GM23338 (cell line): ENCODE results near the gene RPL22. TPM values are rescaled to one million over a fixed set of nuclear protein-coding genes. Genes with fewer than 3 reads are reported as not detected.

ENCODE experiments used
- ATAC-seq: fragments of 200-7000 bp; cut with Tn5 transposase; 3 replicates; pipeline ENCODE4 v1.9.1; 2020
- DNase-seq: peaks from one replicate; pipeline ENCODE4 v3.0.0-alpha.2; 2015; ENCODE audit warnings: low spot score
- H2AFZ ChIP-seq: fragments of 200-600 bp; sonication (generic); 2 replicates; pipeline ENCODE4 v1.8.0; 2016; ENCODE audit warnings: antibody characterized with exemption, mild to moderate bottlenecking, moderate library complexity
- H3F3A ChIP-seq: fragments of 200-600 bp; sonication (generic); replicated peaks from 2 replicates; pipeline ENCODE4 v1.8.0; 2017; ENCODE audit warnings: antibody characterized with exemption, mixed run types, low read depth
- H3K27ac ChIP-seq: fragments of 200-600 bp; sonication (generic); 2 replicates; pipeline ENCODE4 v1.6.1; 2016; ENCODE audit warnings: low read depth
- H3K27me3 ChIP-seq: fragments of 200-600 bp; sonication (generic); 2 replicates; pipeline ENCODE4 v1.8.0; 2016; ENCODE audit warnings: mild to moderate bottlenecking, mixed run types, moderate library complexity; ENCODE audit not compliant: insufficient read depth
- H3K36me3 ChIP-seq: fragments of 200-600 bp; sonication (generic); 2 replicates; pipeline ENCODE4 v1.8.0; 2016; ENCODE audit warnings: mild to moderate bottlenecking; ENCODE audit not compliant: insufficient read depth
- H3K4me1 ChIP-seq: fragments of 200-600 bp; sonication (generic); 2 replicates; pipeline ENCODE4 v1.8.0; 2016; ENCODE audit warnings: mild to moderate bottlenecking, moderate library complexity; ENCODE audit not compliant: insufficient read depth
- H3K4me2 ChIP-seq: fragments of 200-600 bp; sonication (generic); 2 replicates; pipeline ENCODE4 v1.7.1; 2017; ENCODE audit warnings: mixed run types
- H3K4me3 ChIP-seq: fragments of 200-600 bp; sonication (generic); 2 replicates; pipeline ENCODE4 v1.6.1; 2016; ENCODE audit warnings: mixed run types
- H3K79me2 ChIP-seq: fragments of 200-600 bp; sonication (generic); replicated peaks from 2 replicates; pipeline ENCODE4 v1.8.0; 2017; ENCODE audit warnings: mild to moderate bottlenecking; ENCODE audit not compliant: insufficient read depth
- H3K9me2 ChIP-seq: fragments of 200-600 bp; sonication (generic); 2 replicates; pipeline ENCODE4 v1.8.0; 2017; ENCODE audit not compliant: insufficient read depth
- H4K20me1 ChIP-seq: fragments of 200-600 bp; sonication (generic); replicated peaks from 2 replicates; pipeline ENCODE4 v1.8.0; 2017; ENCODE audit warnings: mild to moderate bottlenecking; ENCODE audit not compliant: insufficient read depth
- H3K27ac Mint-ChIP-seq: 2 replicates; pipeline ENCODE4 v1.8.0; 2020; ENCODE audit warnings: inconsistent platforms, mild to moderate bottlenecking, moderate library complexity, mixed read lengths
- H3K27me3 Mint-ChIP-seq: 3 replicates; pipeline ENCODE4 v1.8.0; 2022; ENCODE audit warnings: low read depth, mild to moderate bottlenecking, moderate library complexity, mixed read lengths, inconsistent platforms; ENCODE audit not compliant: insufficient read depth, poor library complexity
- H3K36me3 Mint-ChIP-seq: 3 replicates; pipeline ENCODE4 v1.8.0; 2021; ENCODE audit warnings: low read depth, mild to moderate bottlenecking, inconsistent platforms, moderate library complexity, mixed read lengths
- H3K4me1 Mint-ChIP-seq: 3 replicates; pipeline ENCODE4 v1.8.0; 2020; ENCODE audit warnings: mild to moderate bottlenecking, inconsistent platforms, mixed read lengths
- H3K4me3 Mint-ChIP-seq: 3 replicates; pipeline ENCODE4 v1.8.0; 2021; ENCODE audit warnings: moderate library complexity, mild to moderate bottlenecking, inconsistent platforms, mixed read lengths
- H3K9me3 Mint-ChIP-seq: 3 replicates; pipeline ENCODE4 v1.8.0; 2020; ENCODE audit warnings: moderate library complexity, mild to moderate bottlenecking, inconsistent platforms, mixed read lengths
- NANOG ChIP-seq: IDR thresholded peaks from 2 replicates; pipeline ENCODE4 v1.6.1; 2016; ENCODE audit warnings: antibody characterized with exemption, borderline replicate concordance
- polyA plus RNA-seq: library from polyadenylated mRNA; unstranded; fragments of >200 nt; fragmentation: Nextera tagmentation; extraction: Ambion mirVana; gene quantifications from 2 replicates; pipeline ENCODE4 v1.2.1, GENCODE V29; 2016
- total RNA-seq: library from RNA; depleted of rRNA; stranded (reverse); fragments of >200 nt; shearing (Covaris generic); gene quantifications from 2 replicates; pipeline ENCODE4 v1.2.3, GENCODE V29; 2014
- TF ChIP-seq, protein P1 (sequence below): fragments of 250-450 bp; sonication (Bioruptor Pico); IDR thresholded peaks from 2 replicates; pipeline ENCODE4 v1.5.0; 2020; ENCODE audit warnings: mild to moderate bottlenecking, moderate library complexity
- TF ChIP-seq, protein P2 (sequence below), 2 experiments: fragments of 200-600 bp in 1 of 2; sonication (generic) in 1 of 2; conservative IDR thresholded peaks; 2 replicates each; pipeline versions ENCODE4 v1.5.1 to v1.6.1; 2016 to 2017; ENCODE audit warnings: antibody characterized with exemption in 2 of 2, low read depth in 2 of 2, mild to moderate bottlenecking in 2 of 2, moderate library complexity in 1 of 2
- TF ChIP-seq, protein P3 (sequence below): IDR thresholded peaks from one replicate; pipeline ENCODE4 v1.6.1; 2018; ENCODE audit warnings: antibody characterized with exemption; ENCODE audit not compliant: unreplicated experiment
- TF ChIP-seq, protein P4 (sequence below): IDR thresholded peaks from 2 replicates; pipeline ENCODE4 v1.6.1; 2016; ENCODE audit warnings: antibody characterized with exemption

RPL22 gene
- total and polyA plus RNA-seq, 2 experiments from 2014 or later, result 145 to 818 TPM

DNA sequence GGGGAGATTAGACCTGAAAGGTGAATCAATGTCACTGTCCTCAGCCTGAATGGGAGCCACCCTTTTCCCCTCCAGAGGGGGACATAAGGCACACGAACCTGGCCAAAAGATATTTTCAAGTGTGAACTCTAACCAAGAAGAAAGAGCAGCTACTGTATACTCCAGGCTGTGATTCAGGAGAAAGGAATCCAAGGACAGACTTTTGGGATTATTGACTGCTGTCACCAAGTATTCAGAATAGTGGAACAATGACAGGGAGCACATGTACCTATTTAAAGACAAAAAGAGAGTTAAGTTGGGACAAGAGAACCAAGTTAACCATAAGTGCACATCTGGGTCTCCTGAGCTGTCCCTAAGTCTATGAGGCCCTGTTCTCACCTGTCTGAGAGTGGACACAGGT lies 34.0 kb upstream of the RPL22 start (continued):
- TF ChIP-seq, protein P1, sequence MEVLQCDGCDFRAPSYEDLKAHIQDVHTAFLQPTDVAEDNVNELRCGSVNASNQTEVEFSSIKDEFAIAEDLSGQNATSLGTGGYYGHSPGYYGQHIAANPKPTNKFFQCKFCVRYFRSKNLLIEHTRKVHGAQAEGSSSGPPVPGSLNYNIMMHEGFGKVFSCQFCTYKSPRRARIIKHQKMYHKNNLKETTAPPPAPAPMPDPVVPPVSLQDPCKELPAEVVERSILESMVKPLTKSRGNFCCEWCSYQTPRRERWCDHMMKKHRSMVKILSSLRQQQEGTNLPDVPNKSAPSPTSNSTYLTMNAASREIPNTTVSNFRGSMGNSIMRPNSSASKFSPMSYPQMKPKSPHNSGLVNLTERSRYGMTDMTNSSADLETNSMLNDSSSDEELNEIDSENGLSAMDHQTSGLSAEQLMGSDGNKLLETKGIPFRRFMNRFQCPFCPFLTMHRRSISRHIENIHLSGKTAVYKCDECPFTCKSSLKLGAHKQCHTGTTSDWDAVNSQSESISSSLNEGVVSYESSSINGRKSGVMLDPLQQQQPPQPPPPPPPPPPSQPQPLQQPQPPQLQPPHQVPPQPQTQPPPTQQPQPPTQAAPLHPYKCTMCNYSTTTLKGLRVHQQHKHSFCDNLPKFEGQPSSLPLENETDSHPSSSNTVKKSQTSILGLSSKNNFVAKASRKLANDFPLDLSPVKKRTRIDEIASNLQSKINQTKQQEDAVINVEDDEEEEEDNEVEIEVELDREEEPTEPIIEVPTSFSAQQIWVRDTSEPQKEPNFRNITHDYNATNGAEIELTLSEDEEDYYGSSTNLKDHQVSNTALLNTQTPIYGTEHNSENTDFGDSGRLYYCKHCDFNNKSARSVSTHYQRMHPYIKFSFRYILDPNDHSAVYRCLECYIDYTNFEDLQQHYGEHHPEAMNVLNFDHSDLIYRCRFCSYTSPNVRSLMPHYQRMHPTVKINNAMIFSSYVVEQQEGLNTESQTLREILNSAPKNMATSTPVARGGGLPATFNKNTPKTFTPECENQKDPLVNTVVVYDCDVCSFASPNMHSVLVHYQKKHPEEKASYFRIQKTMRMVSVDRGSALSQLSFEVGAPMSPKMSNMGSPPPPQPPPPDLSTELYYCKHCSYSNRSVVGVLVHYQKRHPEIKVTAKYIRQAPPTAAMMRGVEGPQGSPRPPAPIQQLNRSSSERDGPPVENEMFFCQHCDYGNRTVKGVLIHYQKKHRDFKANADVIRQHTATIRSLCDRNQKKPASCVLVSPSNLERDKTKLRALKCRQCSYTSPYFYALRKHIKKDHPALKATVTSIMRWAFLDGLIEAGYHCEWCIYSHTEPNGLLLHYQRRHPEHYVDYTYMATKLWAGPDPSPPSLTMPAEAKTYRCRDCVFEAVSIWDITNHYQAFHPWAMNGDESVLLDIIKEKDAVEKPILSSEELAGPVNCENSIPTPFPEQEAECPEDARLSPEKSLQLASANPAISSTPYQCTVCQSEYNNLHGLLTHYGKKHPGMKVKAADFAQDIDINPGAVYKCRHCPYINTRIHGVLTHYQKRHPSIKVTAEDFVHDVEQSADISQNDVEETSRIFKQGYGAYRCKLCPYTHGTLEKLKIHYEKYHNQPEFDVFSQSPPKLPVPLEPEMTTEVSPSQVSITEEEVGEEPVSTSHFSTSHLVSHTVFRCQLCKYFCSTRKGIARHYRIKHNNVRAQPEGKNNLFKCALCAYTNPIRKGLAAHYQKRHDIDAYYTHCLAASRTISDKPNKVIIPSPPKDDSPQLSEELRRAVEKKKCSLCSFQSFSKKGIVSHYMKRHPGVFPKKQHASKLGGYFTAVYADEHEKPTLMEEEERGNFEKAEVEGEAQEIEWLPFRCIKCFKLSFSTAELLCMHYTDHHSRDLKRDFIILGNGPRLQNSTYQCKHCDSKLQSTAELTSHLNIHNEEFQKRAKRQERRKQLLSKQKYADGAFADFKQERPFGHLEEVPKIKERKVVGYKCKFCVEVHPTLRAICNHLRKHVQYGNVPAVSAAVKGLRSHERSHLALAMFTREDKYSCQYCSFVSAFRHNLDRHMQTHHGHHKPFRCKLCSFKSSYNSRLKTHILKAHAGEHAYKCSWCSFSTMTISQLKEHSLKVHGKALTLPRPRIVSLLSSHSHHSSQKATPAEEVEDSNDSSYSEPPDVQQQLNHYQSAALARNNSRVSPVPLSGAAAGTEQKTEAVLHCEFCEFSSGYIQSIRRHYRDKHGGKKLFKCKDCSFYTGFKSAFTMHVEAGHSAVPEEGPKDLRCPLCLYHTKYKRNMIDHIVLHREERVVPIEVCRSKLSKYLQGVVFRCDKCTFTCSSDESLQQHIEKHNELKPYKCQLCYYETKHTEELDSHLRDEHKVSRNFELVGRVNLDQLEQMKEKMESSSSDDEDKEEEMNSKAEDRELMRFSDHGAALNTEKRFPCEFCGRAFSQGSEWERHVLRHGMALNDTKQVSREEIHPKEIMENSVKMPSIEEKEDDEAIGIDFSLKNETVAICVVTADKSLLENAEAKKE (CRISPR knock-in tag), result no peak
- TF ChIP-seq, protein P2, sequence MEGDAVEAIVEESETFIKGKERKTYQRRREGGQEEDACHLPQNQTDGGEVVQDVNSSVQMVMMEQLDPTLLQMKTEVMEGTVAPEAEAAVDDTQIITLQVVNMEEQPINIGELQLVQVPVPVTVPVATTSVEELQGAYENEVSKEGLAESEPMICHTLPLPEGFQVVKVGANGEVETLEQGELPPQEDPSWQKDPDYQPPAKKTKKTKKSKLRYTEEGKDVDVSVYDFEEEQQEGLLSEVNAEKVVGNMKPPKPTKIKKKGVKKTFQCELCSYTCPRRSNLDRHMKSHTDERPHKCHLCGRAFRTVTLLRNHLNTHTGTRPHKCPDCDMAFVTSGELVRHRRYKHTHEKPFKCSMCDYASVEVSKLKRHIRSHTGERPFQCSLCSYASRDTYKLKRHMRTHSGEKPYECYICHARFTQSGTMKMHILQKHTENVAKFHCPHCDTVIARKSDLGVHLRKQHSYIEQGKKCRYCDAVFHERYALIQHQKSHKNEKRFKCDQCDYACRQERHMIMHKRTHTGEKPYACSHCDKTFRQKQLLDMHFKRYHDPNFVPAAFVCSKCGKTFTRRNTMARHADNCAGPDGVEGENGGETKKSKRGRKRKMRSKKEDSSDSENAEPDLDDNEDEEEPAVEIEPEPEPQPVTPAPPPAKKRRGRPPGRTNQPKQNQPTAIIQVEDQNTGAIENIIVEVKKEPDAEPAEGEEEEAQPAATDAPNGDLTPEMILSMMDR (conservative IDR thresholded peaks at IDR 0.05; ENCODE audit: low read depth in 2 of 2), result no peak
- TF ChIP-seq NANOG, result no peak

DNA sequence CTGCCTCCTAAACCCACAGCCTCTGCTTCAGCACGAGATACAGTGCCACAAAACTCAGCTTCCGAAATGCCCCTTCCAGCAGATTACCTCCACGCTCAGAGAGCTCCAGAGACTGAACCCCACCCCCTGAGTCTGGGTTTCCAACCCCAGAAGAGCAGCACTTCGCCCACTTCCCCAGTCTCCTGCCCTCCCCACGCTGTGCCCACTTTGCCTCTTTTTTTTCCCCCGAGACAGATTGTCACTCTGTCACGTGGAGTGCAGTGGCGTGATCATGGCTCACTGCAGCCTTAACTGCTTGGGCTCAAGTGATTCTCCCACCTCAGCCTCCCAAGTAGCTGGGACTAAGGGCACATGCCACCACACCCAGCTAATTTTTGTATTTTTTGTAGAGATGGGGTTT lies 26.3 kb upstream of the RPL22 start:
- Histone ChIP-seq H3K4me2 (no peak overlapping the region), H3K9me2 (no peaks in the 10 kb centered on the region), H2AFZ (no peak overlapping the region), H3K4me3 (no peak overlapping the region), H3K79me2 (peaks cover 18% of the 10 kb centered on the region), H3F3A (peaks cover 11% of the 10 kb centered on the region; the same call in 1 of the 2 replicates), H4K20me1 (peaks cover 38% of the 10 kb centered on the region), H3K27me3 (no peaks in the 10 kb centered on the region), H3K4me1 (no peaks in the 10 kb centered on the region), H3K36me3 (peaks cover 48% of the 10 kb centered on the region), H3K27ac (no peak overlapping the region)
- H3K27me3 Mint-ChIP-seq, result peaks cover 14% of the 10 kb centered on the region
- H3K27ac Mint-ChIP-seq, result no peak overlapping the region
- H3K9me3 Mint-ChIP-seq, result no peaks in the 10 kb centered on the region
- TF ChIP-seq, protein P3, sequence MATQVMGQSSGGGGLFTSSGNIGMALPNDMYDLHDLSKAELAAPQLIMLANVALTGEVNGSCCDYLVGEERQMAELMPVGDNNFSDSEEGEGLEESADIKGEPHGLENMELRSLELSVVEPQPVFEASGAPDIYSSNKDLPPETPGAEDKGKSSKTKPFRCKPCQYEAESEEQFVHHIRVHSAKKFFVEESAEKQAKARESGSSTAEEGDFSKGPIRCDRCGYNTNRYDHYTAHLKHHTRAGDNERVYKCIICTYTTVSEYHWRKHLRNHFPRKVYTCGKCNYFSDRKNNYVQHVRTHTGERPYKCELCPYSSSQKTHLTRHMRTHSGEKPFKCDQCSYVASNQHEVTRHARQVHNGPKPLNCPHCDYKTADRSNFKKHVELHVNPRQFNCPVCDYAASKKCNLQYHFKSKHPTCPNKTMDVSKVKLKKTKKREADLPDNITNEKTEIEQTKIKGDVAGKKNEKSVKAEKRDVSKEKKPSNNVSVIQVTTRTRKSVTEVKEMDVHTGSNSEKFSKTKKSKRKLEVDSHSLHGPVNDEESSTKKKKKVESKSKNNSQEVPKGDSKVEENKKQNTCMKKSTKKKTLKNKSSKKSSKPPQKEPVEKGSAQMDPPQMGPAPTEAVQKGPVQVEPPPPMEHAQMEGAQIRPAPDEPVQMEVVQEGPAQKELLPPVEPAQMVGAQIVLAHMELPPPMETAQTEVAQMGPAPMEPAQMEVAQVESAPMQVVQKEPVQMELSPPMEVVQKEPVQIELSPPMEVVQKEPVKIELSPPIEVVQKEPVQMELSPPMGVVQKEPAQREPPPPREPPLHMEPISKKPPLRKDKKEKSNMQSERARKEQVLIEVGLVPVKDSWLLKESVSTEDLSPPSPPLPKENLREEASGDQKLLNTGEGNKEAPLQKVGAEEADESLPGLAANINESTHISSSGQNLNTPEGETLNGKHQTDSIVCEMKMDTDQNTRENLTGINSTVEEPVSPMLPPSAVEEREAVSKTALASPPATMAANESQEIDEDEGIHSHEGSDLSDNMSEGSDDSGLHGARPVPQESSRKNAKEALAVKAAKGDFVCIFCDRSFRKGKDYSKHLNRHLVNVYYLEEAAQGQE, result no peak
- TF ChIP-seq, protein P4, sequence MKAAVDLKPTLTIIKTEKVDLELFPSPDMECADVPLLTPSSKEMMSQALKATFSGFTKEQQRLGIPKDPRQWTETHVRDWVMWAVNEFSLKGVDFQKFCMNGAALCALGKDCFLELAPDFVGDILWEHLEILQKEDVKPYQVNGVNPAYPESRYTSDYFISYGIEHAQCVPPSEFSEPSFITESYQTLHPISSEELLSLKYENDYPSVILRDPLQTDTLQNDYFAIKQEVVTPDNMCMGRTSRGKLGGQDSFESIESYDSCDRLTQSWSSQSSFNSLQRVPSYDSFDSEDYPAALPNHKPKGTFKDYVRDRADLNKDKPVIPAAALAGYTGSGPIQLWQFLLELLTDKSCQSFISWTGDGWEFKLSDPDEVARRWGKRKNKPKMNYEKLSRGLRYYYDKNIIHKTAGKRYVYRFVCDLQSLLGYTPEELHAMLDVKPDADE, result no peak
- H3K36me3 Mint-ChIP-seq, result peaks cover 80% of the 10 kb centered on the region
- no peak overlapping the region for H3K4me3 Mint-ChIP-seq
- no peak for ATAC-seq
- H3K4me1 Mint-ChIP-seq, result no peaks in the 10 kb centered on the region; the same call in 2 of the 3 replicates
- no peak for DNase-seq
